GOT3 (cell line): Measurements from ENCODE around the gene SORCS1.
"Not testable (repeated sequence)": the region's sequence is repeated elsewhere in the genome, so short reads cannot be mapped to it uniquely, and the experiment has no call there.

Source experiments
- DNase-seq: peaks from one replicate; lab custom pipeline; 2025; ENCODE audit warnings: mixed read lengths; lab: John Stamatoyannopoulos, UW

SORCS1 gene

DNA sequence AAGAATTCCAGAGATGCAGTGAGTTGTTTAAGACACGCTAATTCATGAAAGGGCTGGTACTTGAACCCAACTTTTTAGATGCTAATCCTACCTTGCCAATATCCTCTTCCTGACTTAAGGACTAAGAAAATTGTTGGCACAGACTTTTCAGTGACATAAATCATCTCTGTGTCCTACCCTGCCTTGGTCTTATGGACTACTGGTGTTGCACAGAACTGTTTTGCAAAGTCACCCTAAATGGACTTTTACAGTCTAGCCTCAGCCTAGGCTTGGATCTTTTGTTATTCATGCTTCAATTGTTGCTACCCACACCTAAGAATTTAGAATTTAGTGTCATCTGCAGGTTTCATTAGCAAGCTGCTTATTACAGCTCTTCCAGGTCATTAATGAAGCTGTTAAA lies 112.7 kb downstream of the SORCS1 start:
- no peak for DNase-seq

DNA sequence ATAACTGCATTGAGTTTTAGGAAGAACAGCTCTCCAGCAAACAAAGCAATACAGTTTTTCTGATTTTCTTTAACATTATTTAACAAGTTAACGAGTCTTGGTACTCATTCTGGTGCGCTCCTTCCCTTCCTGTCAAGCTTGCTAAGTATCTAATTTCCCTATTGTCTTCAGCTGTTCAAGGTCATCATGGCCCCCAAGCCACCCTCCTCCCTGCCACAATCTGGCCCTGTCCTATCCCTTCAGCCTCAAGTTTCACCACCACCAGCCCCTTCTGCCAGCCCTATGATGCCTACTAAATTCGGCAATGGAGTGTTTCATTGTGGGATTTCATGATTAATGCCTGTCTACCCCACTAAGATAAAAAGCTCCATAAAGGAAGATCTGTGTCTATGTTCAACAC lies 121.0 kb downstream of the SORCS1 start:
- no peak for DNase-seq

DNA sequence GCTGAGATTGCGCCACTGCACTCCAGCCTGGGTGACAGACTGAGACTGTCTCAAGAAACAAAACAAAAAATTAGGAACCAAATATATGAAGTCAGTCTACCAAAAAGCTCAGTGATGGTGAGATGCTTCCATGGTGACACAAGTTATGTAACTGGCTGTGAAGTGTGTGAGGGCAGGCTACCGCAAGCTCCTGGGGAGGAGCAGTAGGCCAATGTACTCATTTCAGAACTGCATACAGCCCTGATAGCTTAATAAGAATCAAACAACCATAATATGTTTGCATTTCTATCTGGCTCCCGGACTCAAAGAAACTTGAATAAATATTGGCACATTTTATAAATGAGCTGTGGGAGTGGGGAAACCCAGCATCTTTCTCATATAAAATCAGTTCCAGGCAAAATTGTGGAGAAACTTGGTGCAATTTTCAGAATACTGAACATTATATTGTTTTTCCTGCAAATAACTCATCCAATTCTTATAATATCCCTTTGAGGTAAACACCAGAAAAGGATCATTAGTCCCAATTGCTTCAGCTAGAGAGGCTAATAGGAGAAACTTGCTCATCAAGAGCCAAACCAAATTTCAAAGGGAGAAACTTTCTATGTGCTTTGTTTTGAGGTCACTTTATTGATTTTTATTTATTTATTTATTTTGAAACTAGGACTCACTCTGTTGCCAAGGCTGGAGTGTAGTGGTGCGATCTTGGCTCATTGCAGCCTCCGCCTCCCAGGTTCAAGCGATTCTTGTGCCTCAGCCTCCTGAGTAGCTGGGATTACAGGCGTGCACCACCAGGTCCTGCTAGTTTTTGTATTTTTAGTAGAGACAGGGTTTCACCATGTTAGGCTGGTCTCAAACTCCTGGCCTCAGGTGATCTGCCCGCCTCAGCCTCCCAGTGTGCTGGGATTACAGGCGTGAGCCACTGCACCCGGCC lies 127.0 kb downstream of the SORCS1 start:
- no peak for DNase-seq

DNA sequence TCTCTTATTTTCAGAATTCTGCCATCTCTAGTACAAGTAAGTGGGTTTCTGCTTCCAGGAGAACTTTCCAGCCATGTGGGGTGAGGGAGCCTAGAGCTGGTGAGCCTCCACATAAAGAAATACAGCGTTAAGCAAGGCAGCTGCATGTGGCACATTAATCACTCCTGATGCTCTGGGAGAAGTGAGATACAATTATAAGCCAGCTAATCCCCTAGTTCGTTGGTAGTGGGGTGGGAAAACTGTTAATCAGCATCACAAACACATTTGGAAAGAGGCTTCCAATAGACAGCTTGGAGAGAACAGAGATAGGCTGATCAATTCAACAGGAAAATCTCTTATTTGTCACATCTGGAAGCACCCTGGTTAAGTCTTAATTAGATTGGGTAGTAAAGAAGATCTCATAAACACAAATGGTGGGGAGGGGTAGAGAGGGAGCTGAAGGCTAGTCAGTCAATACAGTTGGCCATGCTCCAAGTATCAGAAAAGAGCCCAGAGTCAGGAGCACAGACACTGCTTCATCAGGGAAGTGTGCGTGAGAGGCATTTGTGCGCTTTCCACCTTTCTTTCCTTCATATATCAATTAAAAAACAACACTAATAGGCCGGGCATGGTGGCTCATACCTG lies 130.6 kb downstream of the SORCS1 start:
- DNase-seq = no peak

GRCh38 chr10:107032700-107033401 lies 131.7 kb downstream of the SORCS1 start:
- no peak for DNase-seq

DNA sequence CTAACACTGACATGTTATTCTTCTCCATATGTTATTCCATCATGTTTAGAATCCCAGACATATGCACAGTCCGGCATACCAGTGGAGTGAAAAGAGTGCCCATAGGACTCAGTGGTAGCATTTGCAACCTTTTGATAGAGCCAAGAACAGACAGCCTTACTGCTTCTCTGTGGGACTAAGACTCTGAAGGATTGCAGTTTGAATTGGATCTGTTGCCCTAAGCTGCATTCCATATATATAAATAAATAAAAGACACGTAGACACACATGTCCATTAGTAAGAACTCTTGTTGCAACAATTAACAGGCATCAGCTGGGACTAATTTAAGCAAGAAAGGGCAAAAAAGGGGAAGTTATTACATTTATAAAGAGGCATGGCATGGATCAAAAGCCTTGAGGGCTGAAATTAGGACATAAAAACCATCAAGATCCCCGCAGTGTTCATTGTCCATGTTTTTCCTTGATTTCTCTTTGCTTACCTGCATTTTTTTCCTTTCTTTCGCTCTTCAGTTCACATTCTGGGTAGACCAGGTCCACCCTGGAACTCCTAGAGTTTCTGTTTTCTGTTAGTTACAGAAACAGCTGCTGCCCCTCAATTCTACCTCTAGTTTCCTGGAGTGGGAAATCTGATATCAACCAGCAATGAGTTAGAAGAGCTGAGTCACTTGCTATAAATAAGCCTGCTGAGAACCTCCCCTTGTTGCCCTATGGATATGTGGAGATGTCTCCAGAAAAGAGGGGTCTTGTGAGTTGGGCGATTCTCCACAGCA lies 132.4 kb downstream of the SORCS1 start:
- no peak for DNase-seq

DNA sequence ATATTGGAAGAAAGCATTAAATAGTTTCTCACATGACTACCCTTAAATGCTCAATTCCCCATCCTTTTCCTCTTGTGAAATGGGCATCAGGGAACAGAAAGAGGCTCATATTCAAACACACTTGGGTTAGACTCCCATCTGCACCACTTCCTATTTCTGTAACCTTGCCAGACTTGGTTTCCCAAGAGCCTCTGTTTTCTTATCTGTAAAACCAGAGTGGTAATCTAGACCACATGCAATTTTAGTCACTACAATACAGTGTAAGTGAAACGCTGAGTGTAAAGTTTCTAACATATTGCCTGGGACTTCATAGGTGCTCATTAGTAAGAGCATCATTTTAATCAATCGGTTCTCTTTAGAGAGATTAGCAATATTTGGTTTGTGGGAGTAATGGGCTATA lies 136.3 kb downstream of the SORCS1 start:
- no peak for DNase-seq

DNA sequence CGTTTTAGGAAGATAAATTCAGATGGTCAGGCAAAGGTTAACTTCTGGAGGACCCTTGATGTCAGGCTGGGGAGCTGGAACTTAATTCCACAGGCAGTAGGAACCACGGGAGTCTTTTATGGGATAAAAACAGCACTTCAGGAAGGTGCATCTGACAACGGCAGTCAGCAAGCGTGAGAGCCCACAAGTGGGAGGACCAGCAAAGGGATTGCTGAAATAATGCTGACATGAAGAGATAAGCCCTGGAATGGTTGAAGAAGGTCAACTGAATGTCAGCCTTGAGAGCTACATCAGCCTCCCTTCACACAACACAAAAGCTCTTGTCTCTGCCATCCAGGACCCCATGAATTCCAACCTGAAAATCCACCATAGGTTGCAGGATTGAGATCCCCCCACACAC lies 138.8 kb downstream of the SORCS1 start:
- no peak for DNase-seq

GRCh38 chr10:107024033-107024432 lies 140.5 kb downstream of the SORCS1 start:
- DNase-seq = not testable (repeated sequence)

GRCh38 chr10:107022600-107023354 lies 141.7 kb downstream of the SORCS1 start:
- DNase-seq = no peak

DNA sequence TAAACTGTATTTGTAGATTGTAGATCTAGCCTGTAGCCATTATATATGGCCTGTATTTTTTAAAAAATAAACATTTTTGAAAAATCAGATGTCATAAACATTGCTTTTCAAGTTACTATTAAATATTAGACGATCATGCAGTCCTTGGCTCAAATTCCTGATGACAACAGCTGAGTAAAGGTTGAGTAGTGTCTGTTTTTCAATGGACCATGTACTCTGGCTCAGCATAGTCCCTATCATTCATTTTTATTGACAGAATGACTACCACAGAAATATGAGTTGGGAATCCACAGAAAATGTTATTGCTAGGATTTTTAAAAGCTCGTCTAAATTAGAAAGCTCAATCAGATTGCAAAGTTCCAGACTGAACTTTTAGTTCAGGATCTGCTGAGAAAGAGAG lies 145.4 kb downstream of the SORCS1 start:
- no peak for DNase-seq

DNA sequence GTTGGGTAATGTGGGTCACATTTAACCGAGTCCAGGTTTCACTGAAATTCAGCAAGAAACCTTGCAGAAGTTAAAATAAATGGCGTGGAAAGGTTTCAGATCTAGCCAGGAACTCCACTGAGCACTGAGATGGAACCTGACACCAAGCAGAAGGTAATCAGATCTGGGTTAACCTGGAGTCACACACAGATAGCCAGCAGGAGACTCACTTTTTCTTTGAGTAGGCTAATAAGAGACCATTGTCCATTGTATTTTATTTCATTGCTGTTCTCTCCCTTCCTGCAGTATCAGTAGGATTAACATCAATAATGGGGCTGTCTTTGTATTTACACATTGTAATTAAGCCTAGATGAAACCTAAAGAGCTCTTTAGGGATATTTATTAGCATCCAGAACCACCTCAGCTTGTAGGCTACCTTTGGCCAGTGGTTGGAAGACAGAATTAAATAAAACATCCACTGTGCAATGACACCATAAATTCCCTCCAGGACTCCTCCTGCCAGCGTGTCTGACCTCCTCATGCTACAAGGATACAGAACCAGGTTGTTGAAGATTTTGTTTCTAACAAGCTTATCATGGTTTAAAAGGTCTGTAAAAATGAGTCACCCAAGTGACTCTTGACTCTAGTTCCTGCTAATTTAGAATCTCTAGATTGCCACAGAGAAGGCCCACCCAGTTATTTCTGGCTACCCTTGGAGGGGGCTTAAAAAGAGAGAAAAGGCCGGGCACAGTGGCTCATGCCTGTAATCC lies 151.1 kb downstream of the SORCS1 start:
- no peak for DNase-seq

DNA sequence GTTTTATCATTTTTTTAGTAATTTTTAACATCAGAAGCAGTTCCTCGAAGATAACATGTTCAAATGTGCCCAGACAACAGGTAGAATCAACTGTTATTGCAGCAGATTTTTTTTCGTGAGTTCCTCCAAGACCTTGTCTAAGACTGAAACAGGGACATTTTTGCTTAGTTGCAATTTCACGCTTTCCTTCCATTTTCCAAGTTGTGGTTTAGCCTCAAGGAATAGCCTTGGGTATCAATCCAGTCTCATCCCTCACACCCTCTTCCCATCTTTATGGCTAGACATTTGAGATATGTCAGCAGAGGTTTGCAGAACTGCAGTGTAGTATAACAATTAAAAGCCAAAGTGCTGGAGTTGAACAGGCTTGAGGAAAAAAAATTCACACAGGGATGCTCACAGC lies 152.5 kb downstream of the SORCS1 start:
- DNase-seq = no peak

DNA sequence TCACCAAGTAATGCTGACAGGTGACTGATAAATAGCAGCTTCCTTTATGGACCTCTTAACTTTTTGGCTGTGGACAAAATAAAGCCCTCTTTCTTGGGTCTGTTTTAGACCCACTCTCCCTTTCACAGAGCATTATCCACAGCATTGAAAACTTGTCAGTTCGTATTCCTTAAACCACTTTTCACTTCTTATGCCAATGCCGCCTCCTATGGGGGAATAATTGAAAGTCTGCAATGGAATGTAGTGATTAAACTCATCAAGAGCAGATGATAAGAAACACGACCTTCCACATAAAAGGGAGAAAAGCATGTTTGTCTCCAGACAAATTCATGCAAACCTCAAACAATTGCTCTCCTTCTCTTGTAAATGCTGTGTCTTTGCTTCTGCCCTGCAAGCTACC lies 153.4 kb downstream of the SORCS1 start:
- no peak for DNase-seq

DNA sequence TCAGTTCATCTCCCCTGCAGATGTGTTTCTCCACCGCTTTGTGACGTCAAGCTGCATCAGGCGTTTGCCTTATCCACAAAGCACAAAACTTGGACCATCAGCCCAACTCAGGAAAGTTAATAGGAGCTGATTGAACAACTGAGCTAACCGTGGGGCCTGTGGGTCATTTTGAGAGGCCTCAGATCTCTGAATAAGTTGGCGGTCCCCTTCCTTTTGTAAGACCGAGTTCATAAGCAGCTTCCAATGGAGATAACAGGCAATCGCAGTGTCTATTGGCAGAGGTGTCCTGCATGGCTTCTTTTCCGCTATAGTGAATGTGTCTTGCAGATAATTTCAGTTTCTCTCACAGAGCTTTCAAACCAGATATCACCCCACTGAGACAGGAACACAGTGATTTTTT lies 154.0 kb downstream of the SORCS1 start:
- no peak for DNase-seq

GRCh38 chr10:107004362-107004761 lies 160.1 kb downstream of the SORCS1 start:
- DNase-seq = no peak

DNA sequence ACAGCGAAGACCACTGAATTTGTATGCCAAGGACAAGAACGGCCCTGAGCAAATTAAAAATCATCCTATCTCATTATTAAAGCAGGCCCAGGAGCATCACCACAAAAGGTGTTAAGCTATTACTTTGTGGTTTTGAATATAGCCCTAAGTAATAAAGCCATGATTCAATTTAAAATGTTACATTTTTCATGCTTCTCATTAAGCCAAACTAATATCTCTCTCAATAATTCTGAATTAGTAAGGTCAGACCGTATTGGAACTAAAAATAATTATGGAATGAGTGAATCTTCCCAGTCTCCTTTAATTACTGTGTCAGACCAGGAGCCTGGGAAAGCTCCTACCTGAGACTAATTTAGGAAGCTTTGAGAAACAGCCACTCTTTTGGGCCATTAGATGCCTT lies 162.4 kb downstream of the SORCS1 start:
- DNase-seq = no peak

GRCh38 chr10:106999118-106999707 lies 165.3 kb downstream of the SORCS1 start:
- no peak for DNase-seq

DNA sequence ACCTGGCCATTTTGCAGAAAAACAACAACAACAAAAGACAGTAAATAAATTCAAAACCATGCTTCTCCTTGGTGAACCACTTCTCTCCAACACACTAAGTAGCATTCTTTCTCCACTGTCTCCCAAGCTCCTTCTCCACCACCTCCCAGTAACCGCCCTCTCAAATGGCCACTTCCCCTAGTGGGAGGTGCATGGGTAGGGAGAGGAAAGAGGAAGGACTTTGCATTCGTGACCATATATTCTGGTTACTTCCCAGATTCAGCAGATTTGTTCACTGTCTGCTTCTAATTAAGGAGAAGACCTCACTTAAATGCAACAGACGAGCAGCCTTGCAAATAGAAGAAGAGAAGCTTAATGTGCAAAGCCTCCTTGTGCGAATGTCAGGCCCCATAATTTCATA lies 166.8 kb downstream of the SORCS1 start:
- no peak for DNase-seq

GRCh38 chr10:106996510-106996909 lies 168.0 kb downstream of the SORCS1 start:
- DNase-seq = no peak
